LNCaP clone FGC (cell line): ENCODE data around the gene PIK3C3.

Experiments used
- DNase-seq: peaks from one replicate; pipeline ENCODE4 v3.0.0-alpha.2; 2011; ENCODE audit warnings: low read depth
- H3K4me3 ChIP-seq: 2 replicates; pipeline ENCODE4 v1.5.1; 2011; ENCODE audit warnings: mild to moderate bottlenecking, low read depth, low read length, control low read depth
- TF ChIP-seq, protein P1 (sequence below): IDR thresholded peaks from 2 replicates; pipeline ENCODE4 v1.5.1; 2012; ENCODE audit warnings: mild to moderate bottlenecking; ENCODE audit not compliant: control insufficient read depth, insufficient read depth; ENCODE audit errors: extremely low read depth

Gene PIK3C3

DNA sequence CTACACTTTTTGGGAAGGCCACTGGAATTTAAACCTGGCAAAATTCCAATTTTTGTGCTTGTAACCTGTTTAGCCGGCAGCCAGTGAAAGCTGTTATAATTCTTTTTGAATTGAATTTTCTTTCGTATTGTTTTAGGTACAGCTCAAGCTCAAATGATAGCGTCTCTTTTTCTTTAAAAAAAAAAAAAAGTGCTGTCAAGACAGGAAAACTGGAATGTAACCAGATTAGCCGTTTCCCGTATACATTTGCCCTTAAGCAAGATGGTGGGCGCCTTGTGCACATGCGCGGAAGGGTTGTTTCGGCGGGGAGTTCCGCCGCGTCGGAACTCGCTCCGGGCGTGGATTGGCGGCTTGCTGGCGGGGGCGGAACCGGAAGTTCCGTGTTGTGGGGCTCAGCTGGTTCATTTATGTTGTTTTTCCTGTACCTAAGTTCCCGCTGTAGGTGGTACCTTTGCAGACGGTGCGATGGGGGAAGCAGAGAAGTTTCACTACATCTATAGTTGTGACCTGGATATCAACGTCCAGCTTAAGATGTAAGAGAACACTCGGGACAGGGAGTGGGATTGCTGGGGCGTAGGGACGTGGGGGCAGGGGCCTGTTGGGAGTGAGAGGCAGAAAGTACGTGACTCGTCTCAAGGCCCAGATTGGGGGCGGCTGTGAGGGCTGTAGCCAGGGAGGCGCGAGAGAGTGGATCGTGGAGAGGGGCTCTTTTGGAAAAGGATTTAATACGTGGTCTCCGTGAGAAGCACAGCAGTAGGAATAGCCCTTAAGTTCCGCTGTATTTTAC is at the start of gene PIK3C3:
PIK3C3 (plus strand) TSS at position 408 of the 787 bp plus-strand sequence; CDS start at position 466, 58 bp downstream.
- TF ChIP-seq, protein P1, sequence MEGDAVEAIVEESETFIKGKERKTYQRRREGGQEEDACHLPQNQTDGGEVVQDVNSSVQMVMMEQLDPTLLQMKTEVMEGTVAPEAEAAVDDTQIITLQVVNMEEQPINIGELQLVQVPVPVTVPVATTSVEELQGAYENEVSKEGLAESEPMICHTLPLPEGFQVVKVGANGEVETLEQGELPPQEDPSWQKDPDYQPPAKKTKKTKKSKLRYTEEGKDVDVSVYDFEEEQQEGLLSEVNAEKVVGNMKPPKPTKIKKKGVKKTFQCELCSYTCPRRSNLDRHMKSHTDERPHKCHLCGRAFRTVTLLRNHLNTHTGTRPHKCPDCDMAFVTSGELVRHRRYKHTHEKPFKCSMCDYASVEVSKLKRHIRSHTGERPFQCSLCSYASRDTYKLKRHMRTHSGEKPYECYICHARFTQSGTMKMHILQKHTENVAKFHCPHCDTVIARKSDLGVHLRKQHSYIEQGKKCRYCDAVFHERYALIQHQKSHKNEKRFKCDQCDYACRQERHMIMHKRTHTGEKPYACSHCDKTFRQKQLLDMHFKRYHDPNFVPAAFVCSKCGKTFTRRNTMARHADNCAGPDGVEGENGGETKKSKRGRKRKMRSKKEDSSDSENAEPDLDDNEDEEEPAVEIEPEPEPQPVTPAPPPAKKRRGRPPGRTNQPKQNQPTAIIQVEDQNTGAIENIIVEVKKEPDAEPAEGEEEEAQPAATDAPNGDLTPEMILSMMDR: no peak
- H3K4me3 ChIP-seq: peak within 1 kb of the TSS; percentile 91
- DNase-seq: peak; percentile 96

DNA sequence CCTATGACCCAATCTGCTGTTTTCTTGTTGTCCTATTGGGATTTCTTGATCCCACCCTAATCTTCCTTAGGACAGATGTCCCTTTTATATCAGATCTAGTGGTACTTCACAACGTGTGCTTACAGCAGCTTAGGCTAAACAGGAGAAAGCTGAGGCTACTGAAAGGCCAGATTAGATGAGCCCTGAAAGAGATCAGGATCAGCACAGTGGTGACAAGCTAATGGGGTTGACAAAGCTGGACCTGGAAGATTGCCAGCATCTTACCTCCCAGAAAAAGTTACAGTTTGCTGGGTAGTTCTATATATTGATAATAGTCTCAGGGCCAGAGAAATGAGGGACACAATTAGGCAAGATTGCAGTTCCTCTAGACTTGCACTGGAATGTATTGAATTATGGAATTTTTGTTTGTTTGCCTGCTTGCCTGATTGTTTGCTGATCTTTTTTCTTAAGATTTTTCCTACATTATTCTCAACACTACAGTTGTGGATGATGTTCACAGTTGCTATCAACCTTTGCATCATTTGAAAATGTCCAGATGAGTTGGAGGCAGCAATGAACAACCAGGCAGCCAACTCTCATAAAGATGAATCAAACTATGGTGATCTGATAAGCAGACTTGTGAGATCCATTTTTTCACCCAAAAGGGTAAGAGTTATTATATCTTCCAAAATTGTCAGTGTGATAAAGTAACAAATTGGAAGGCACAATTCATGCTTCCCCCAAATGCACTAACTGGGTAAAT is 49.1 kb upstream of the PIK3C3 start:
- DNase-seq: no peak
- TF ChIP-seq, protein P1: no peak
- H3K4me3 ChIP-seq: no peak overlapping the region

DNA sequence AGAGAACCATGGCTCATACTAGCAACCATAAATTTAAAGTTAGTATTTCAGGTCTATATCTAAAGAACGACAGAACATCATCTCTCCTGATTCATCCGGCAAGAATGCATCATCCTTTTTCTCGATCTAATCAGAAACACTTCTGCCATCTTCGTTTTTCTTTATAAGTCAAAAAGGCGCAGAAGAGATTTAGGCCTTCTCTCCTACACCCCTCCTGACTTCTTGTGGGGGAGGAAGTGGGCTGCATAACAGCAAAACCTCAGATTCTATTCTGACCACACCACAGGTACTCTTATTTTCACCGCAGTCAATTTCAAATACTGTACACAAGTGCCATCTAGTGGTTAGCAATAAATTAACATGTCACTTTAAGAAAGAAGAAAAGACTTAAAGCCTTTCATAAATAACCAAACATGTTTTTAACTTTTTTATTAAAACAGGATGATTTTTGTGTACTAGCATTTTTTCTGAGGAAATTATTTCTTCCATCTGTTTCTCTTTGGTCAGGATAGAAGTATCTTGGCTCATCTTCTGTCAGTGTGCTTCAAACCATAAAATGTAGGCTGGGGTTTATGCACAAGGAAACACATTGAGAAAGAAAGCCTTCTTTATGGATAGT is 48.4 kb upstream of the PIK3C3 start:
- DNase-seq: peak; percentile 28
- TF ChIP-seq, protein P1: peak; percentile 65
- H3K4me3 ChIP-seq: no peak overlapping the region

DNA sequence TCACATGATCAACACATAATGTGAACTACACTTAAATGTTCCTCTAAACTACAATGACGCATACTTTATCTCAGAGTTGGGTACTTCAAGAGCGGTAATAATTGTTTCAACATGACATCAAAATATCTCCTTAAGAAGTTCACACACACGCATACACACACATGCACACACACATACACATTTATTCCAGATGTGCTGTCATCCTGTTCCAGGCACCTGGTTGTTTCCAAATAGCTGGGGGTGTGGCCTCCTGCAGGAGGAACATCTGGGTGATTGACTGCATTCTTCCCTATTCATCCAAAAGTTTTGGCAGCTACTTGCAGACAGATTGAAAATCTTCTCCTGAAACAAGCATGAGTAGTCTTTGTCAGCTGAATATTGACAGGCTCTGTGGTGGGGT is 37.9 kb upstream of the PIK3C3 start:
- TF ChIP-seq, protein P1: no peak
- no peak for DNase-seq
- no peak overlapping the region for H3K4me3 ChIP-seq

DNA sequence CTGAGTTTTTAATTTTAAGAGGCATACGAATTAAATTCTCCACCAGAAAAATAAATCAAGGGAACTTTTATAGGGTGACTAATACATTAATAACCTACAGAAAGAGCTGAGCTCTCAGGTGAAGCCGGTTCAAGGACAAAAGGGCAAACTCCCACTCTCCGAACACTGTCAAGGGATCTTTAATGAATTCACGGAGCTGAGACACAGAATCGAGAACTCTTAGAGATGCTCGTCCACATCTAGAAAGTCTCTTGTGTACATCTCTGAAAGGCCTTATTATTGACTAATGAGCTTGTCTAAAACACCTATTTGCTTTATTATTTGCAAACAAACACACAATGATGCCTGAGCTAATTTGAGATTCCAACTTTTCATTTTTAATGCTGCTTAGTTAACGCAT is 33.3 kb upstream of the PIK3C3 start:
- H3K4me3 ChIP-seq: no peak overlapping the region
- TF ChIP-seq, protein P1: no peak
- no peak for DNase-seq

DNA sequence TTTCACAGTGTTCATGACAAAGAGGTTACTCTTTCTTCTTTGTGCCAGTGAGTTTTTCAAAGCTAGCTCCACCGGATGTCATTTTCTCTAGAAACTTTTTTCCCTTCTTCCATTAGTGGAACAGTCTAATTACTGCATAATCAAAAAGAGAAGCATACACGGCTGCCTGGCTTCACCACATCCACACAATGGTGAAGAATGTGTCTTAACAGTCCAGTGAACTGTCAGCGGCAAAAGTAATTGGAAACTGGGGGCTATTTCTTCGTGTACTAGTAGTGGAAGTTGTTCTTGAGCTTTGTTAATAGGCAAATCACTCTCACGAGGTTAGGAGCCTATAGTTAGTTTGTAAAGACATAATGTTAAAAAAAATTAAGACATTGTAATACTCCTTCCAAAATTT is 32.9 kb upstream of the PIK3C3 start:
- H3K4me3 ChIP-seq: no peak overlapping the region
- no peak for DNase-seq
- TF ChIP-seq, protein P1: no peak
